Endodermal cell (in vitro differentiated cells): ENCODE measurements around the gene OR2G6. TPM values are rescaled to one million over a fixed set of nuclear protein-coding genes. Genes with fewer than 3 reads are reported as not detected.

Experiments used
- DNase-seq: peaks from one replicate; pipeline ENCODE4 v3.0.0-alpha.2; 2017
- H3K27ac ChIP-seq: 2 replicates; pipeline ENCODE4 v1.5.1; 2013; ENCODE audit warnings: mild to moderate bottlenecking, low read depth, low read length, moderate library complexity
- H3K27me3 ChIP-seq: 2 replicates; pipeline ENCODE4 v1.6.1; 2013; ENCODE audit warnings: mild to moderate bottlenecking, low read length, moderate library complexity; ENCODE audit not compliant: insufficient read depth, control insufficient read depth, poor library complexity, severe bottlenecking
- H3K36me3 ChIP-seq: 2 replicates; pipeline ENCODE4 v1.7.0; 2013; ENCODE audit warnings: mild to moderate bottlenecking, low read length, moderate library complexity; ENCODE audit not compliant: control insufficient read depth, insufficient read depth
- H3K4me1 ChIP-seq: one replicate; pipeline ENCODE4 v1.7.0; 2013; ENCODE audit warnings: low read length; ENCODE audit not compliant: control insufficient read depth, insufficient read depth
- H3K4me3 ChIP-seq: 2 replicates; pipeline ENCODE4 v1.5.1; 2013; ENCODE audit warnings: mild to moderate bottlenecking, low read length, moderate library complexity
- H3K9ac ChIP-seq: 2 replicates; pipeline ENCODE4 v1.6.1; 2013; ENCODE audit warnings: mild to moderate bottlenecking, low read length, moderate library complexity; ENCODE audit not compliant: poor library complexity, severe bottlenecking; ENCODE audit errors: extremely low read depth
- H3K9me3 ChIP-seq: 2 replicates; pipeline ENCODE4 v1.6.1; 2013; ENCODE audit warnings: mild to moderate bottlenecking, low read length, moderate library complexity; ENCODE audit not compliant: control insufficient read depth
- H3K27ac Mint-ChIP-seq: 2 replicates; pipeline ENCODE4 v1.8.0; 2020; ENCODE audit warnings: mixed read lengths
- H3K27me3 Mint-ChIP-seq: 2 replicates; pipeline ENCODE4 v1.8.0; 2021; ENCODE audit warnings: mild to moderate bottlenecking, mixed read lengths; ENCODE audit not compliant: insufficient read depth
- H3K36me3 Mint-ChIP-seq: 2 replicates; pipeline ENCODE4 v1.8.0; 2020; ENCODE audit warnings: low read depth, mixed read lengths
- H3K4me1 Mint-ChIP-seq: 2 replicates; pipeline ENCODE4 v1.8.0; 2020; ENCODE audit warnings: mixed read lengths
- H3K4me3 Mint-ChIP-seq: 2 replicates; pipeline ENCODE4 v1.8.0; 2020; ENCODE audit warnings: mild to moderate bottlenecking, moderate library complexity, mixed read lengths
- H3K9me3 Mint-ChIP-seq: 2 replicates; pipeline ENCODE4 v1.8.0; 2020; ENCODE audit warnings: mild to moderate bottlenecking, mixed read lengths
- WGBS, 2 experiments: methylation state at CpG; one replicate each; pipeline versions ENCODE4 v1.1.5 to v1.1.7; 2013; ENCODE audit warnings: missing lambda C conversion rate in 2 of 2, mixed read lengths in 1 of 2; ENCODE audit not compliant: insufficient coverage in 1 of 2, insufficient read length in 1 of 2; 5-methylcytosine and 5-hydroxymethylcytosine counted together
- total RNA-seq, 2 donors: library from RNA; stranded (reverse); fragmentation: NEBNext Ultra II Directional in 1 of 2; extraction: Animal tissue kit (Norgen Biotek cat#: 25700) in 1 of 2; gene quantifications; 2 replicates in 1 of 2; 3 replicates in 1 of 2; pipeline ENCODE4 v1.2.1, GENCODE V29; 2021
- TF ChIP-seq, protein P1 (sequence below): fragments of 200-600 bp; sonication (generic); conservative IDR thresholded peaks from 2 replicates; pipeline ENCODE4 v1.5.0; 2021; ENCODE audit warnings: antibody characterized with exemption, mild to moderate bottlenecking

The OR2G6 gene
- total RNA-seq, 2 donors from 2014 or later: not detected

DNA sequence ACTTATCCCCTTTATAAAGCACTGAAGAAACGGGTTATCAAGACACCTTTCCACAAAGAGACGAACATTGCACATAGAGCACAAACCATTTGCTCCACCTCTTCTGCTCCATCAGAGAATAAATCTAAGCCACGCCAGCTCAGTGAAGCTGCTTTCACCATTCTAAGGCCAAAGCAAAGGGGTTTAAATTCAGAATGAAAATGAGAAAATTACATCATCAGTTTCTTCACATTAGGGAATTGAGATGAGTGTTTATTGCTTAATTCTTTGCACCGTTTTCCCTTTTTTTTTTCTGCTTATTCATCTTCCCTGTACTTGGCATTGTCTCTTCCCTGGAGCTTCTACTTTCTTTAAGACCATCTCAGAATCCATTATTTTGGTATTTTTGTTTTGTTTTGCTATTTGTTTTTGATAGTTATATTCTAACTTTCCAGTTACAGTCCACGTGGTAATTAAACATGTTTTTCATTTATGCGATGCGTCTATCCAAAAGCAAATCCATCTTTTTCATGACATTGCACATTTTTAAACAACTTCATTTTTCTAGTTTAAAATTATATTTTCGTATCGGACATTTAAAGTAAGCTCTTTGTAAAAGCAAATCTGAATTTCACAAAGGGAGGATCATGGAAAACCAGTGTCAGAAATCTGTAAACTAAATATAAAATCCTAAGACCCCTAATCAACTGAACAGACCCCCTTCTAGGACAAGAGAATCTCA, 68.5 kb downstream of the OR2G6 start:
- Histone ChIP-seq H3K27ac (no peak overlapping the region), H3K36me3 (no peaks in the 10 kb centered on the region), H3K9ac (no peak overlapping the region), H3K4me1 (no peaks in the 10 kb centered on the region), H3K27me3 (no peaks in the 10 kb centered on the region), H3K9me3 (peaks cover 27% of the 10 kb centered on the region), H3K4me3 (no peak overlapping the region)
- Mint-ChIP-seq H3K36me3 (no peaks in the 10 kb centered on the region), H3K4me1 (no peaks in the 10 kb centered on the region), H3K27ac (no peak overlapping the region), H3K9me3 (peaks cover 63% of the 10 kb centered on the region), H3K4me3 (no peak overlapping the region), H3K27me3 (no peaks in the 10 kb centered on the region)
- WGBS, 2 experiments: 71 to 72% methylated on average over 6 to 9 of the region's 9 CpGs
- TF ChIP-seq, protein P1, sequence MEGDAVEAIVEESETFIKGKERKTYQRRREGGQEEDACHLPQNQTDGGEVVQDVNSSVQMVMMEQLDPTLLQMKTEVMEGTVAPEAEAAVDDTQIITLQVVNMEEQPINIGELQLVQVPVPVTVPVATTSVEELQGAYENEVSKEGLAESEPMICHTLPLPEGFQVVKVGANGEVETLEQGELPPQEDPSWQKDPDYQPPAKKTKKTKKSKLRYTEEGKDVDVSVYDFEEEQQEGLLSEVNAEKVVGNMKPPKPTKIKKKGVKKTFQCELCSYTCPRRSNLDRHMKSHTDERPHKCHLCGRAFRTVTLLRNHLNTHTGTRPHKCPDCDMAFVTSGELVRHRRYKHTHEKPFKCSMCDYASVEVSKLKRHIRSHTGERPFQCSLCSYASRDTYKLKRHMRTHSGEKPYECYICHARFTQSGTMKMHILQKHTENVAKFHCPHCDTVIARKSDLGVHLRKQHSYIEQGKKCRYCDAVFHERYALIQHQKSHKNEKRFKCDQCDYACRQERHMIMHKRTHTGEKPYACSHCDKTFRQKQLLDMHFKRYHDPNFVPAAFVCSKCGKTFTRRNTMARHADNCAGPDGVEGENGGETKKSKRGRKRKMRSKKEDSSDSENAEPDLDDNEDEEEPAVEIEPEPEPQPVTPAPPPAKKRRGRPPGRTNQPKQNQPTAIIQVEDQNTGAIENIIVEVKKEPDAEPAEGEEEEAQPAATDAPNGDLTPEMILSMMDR: no peak
- DNase-seq: no peak

Other genes with a start within 250 kb of the OR2G6 start
- not detected for gene OR2T33, start 230.1 kb upstream of the OR2G6 start, total RNA-seq
- gene OR2T12, start 204.6 kb upstream of the OR2G6 start, total RNA-seq: not detected
- not detected for gene OR2M7, start 183.5 kb upstream of the OR2G6 start, total RNA-seq
- gene OR14C36, start 159.3 kb upstream of the OR2G6 start, total RNA-seq: not detected
- gene OR2T4, start 146.4 kb upstream of the OR2G6 start, total RNA-seq: not detected
- not detected for gene OR2T6, start 132.3 kb upstream of the OR2G6 start, total RNA-seq
- not detected for gene OR2T1, start 105.0 kb upstream of the OR2G6 start, total RNA-seq
- gene OR2T2, start 62.4 kb upstream of the OR2G6 start, total RNA-seq: not detected
- gene OR2T3, start 34.7 kb upstream of the OR2G6 start, total RNA-seq: not detected
- not detected for gene OR2T5, start 19.5 kb upstream of the OR2G6 start, total RNA-seq
- gene OR2T29, start 54.7 kb downstream of the OR2G6 start, total RNA-seq: not detected
- not detected for gene OR2T34, start 66.7 kb downstream of the OR2G6 start, total RNA-seq
- gene OR2T10, start 89.6 kb downstream of the OR2G6 start, total RNA-seq: not detected
- not detected for gene OR2T11, start 127.0 kb downstream of the OR2G6 start, total RNA-seq
- not detected for gene OR2T35, start 137.2 kb downstream of the OR2G6 start, total RNA-seq
- not detected for gene OR2T27, start 147.5 kb downstream of the OR2G6 start, total RNA-seq
- gene OR14I1, start 194.7 kb downstream of the OR2G6 start, total RNA-seq: not detected
- not detected for gene LYPD8, start 247.7 kb downstream of the OR2G6 start, total RNA-seq